ENCODE results near the gene NAA35. TPM values are rescaled to one million over a fixed set of nuclear protein-coding genes. Genes with fewer than 3 reads are reported as not detected.

NAA35 gene
- total RNA-seq, 1 donor: 25.9 TPM

GRCh38 chr9:86054695-86055094, 113.7 kb downstream of the NAA35 start:
- DNase-seq (ENCODE audit: low read depth): no peak
- no peak for TF ChIP-seq CTCF (IDR thresholded peaks at IDR 0.05; ENCODE audit: insufficient read depth, low read length)
- no peak overlapping the region for H3K4me3 ChIP-seq (ENCODE audit: low read depth, low read length)

GRCh38 chr9:86057491-86057890, 116.5 kb downstream of the NAA35 start:
- no peak for DNase-seq (ENCODE audit: low read depth)
- H3K4me3 ChIP-seq (ENCODE audit: low read depth, low read length): no peak overlapping the region
- no peak for TF ChIP-seq CTCF (IDR thresholded peaks at IDR 0.05; ENCODE audit: insufficient read depth, low read length)

- TF ChIP-seq CTCF (IDR thresholded peaks at IDR 0.05; ENCODE audit: insufficient read depth, low read length): no peak
- H3K4me3 ChIP-seq (ENCODE audit: low read depth, low read length): no peak overlapping the region
- no peak for DNase-seq (ENCODE audit: low read depth)
These were observed 121.2 kb downstream of the NAA35 start for GRCh38 chr9:86061972-86062739.

GRCh38 chr9:86062845-86063693, 122.1 kb downstream of the NAA35 start:
- no peak for DNase-seq (ENCODE audit: low read depth)
- H3K4me3 ChIP-seq (ENCODE audit: low read depth, low read length): no peak overlapping the region
- no peak for TF ChIP-seq CTCF (IDR thresholded peaks at IDR 0.05; ENCODE audit: insufficient read depth, low read length)

- no peak overlapping the region for H3K4me3 ChIP-seq (ENCODE audit: low read depth, low read length)
- no peak for TF ChIP-seq CTCF (IDR thresholded peaks at IDR 0.05; ENCODE audit: insufficient read depth, low read length)
- no peak for DNase-seq (ENCODE audit: low read depth)
These were observed 123.3 kb downstream of the NAA35 start for GRCh38 chr9:86064220-86064619.

GRCh38 chr9:86069206-86069869, 128.4 kb downstream of the NAA35 start:
- TF ChIP-seq CTCF (IDR thresholded peaks at IDR 0.05; ENCODE audit: insufficient read depth, low read length): no peak
- no peak for DNase-seq (ENCODE audit: low read depth)
- H3K4me3 ChIP-seq (ENCODE audit: low read depth, low read length): no peak overlapping the region

Other genes with a start within 250 kb of the NAA35 start
- 20.3 and 30.8 TPM in 2 replicates for gene AGTPBP1, start 199.2 kb upstream of the NAA35 start, total RNA-seq (ENCODE audit: low replicate concordance)
- gene GOLM1, start 158.4 kb downstream of the NAA35 start, total RNA-seq (ENCODE audit: low replicate concordance): 53.5 and 72.0 TPM in 2 replicates